ENCODE measurements around the gene HACD1.

- peak in 1 of 3 experiments; percentile 20 for TF ChIP-seq CTCF (IDR thresholded peaks at IDR 0.05)
- no peak for TF ChIP-seq POLR2AphosphoS5 (IDR thresholded peaks at IDR 0.05)
- no peak for TF ChIP-seq POLR2A (IDR thresholded peaks at IDR 0.05; ENCODE audit: low read depth)
Measured at GRCh38 chr10:17599089-17599488, 18.1 kb downstream of the HACD1 start.

Measured in esophagus muscularis mucosa (tissue), 3 donors.